IPS-18a (cell line): ENCODE measurements around the gene SCARF1.

Source experiments
- H3K27ac ChIP-seq: one replicate; pipeline ENCODE4 v1.5.1; 2013; ENCODE audit warnings: low read length
- H3K27me3 ChIP-seq: one replicate; pipeline ENCODE4 v1.6.1; 2013; ENCODE audit warnings: mild to moderate bottlenecking, low read length; ENCODE audit not compliant: control insufficient read depth, insufficient read depth
- H3K36me3 ChIP-seq: one replicate; pipeline ENCODE4 v1.6.1; 2013; ENCODE audit warnings: low read depth, low read length; ENCODE audit not compliant: control insufficient read depth
- H3K4me1 ChIP-seq: one replicate; pipeline ENCODE4 v1.6.1; 2013; ENCODE audit warnings: low read depth, low read length; ENCODE audit not compliant: control insufficient read depth
- H3K4me3 ChIP-seq: one replicate; pipeline ENCODE4 v1.5.1; 2013; ENCODE audit warnings: low read length
- H3K9ac ChIP-seq: one replicate; pipeline ENCODE4 v1.6.1; 2013; ENCODE audit warnings: mild to moderate bottlenecking, low read length, moderate library complexity
- H3K9me3 ChIP-seq: one replicate; pipeline ENCODE4 v1.6.1; 2013; ENCODE audit warnings: low read depth, low read length; ENCODE audit not compliant: control insufficient read depth

Gene SCARF1

GRCh38 chr17:1588821-1589585 lies 56.5 kb downstream of the SCARF1 start:
- Histone ChIP-seq H3K4me3 (no peak overlapping the region), H3K27ac (no peak overlapping the region), H3K4me1 (peaks cover 18% of the 10 kb centered on the region), H3K9ac (no peak overlapping the region), H3K27me3 (no peaks in the 10 kb centered on the region), H3K9me3 (no peaks in the 10 kb centered on the region), H3K36me3 (no peaks in the 10 kb centered on the region)

DNA sequence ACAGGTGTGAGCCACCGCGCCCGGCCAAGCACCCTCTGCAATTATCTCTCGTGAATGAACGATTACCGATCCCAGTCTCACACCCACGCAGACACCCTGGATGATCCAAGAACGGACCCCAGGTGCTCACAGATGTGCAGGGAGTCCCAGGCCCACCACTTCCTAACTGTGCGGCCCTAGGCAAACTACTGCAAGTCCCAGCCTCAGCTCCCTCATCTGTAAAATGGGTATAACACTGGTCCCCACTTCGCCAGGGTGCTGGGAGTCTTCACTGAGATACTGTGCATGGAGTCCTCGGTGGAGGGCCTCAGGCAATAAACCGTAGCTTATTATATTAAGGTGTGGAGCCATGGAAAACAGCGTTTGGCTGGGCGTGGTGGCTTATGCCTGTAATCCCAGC lies 61.4 kb downstream of the SCARF1 start:
- Histone ChIP-seq H3K27me3 (no peaks in the 10 kb centered on the region), H3K4me3 (no peak overlapping the region), H3K4me1 (peaks cover 18% of the 10 kb centered on the region), H3K36me3 (no peaks in the 10 kb centered on the region), H3K27ac (no peak overlapping the region), H3K9me3 (no peaks in the 10 kb centered on the region), H3K9ac (no peak overlapping the region)
